ENCODE measurements around the gene TRPV4. TPM values are rescaled to one million over a fixed set of nuclear protein-coding genes. Genes with fewer than 3 reads are reported as not detected.

Gene TRPV4
- total and polyA plus RNA-seq, 4 donors = 1.9 to 6.5 (median 2.2) TPM

DNA sequence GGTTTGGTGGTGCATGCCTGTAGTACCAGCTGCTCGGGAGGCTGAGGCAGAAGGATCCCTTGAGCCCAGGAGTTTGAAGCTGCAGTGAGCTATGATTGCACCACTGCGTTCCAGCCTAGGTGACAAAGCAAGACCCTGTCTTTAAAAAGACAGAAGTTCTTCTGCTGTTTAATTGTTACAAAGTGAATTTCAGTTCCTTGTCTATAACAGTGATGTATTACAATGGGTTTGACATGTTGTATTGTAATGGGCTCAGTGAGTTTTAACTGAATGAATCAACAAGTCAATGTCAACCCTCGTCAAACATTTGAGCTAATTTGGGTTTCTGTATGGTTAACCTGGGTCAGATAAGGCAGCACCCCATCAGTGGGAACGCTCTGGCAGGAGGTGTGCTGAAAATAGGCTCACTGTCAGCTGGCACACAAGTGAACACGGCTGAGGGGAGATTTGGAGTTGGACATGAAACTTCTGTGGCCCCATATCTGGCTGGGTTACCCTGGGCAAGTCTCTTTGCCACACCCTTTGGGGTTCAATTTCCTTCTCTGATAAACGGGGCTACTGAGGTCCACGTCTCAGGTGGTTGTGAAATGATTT lies 14.0 kb upstream of the TRPV4 start:
- peak overlapping the region in 1 of 2 donors; percentile 31 for H3K27ac ChIP-seq (ENCODE audit: low read depth in 1 of 2, low read length in 1 of 2)

DNA sequence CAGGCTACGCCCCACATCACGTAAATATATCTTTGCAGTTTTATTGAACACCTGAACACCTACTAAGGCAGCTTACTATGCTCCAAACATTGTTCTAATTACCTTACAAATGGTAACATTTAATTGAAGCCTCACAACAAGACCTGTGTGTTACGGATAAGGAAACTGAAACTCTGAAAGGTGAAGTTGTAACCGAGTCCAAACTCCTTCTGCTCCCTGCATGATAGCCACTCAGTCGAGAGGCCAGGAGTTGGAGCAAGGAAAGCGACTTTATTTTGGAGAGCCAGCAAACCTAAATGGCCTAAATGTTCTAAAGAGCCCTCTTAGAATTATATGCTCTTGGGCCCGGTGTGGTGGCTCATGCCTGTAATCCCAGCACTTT lies 12.6 kb upstream of the TRPV4 start:
- TF ChIP-seq, protein P1, sequence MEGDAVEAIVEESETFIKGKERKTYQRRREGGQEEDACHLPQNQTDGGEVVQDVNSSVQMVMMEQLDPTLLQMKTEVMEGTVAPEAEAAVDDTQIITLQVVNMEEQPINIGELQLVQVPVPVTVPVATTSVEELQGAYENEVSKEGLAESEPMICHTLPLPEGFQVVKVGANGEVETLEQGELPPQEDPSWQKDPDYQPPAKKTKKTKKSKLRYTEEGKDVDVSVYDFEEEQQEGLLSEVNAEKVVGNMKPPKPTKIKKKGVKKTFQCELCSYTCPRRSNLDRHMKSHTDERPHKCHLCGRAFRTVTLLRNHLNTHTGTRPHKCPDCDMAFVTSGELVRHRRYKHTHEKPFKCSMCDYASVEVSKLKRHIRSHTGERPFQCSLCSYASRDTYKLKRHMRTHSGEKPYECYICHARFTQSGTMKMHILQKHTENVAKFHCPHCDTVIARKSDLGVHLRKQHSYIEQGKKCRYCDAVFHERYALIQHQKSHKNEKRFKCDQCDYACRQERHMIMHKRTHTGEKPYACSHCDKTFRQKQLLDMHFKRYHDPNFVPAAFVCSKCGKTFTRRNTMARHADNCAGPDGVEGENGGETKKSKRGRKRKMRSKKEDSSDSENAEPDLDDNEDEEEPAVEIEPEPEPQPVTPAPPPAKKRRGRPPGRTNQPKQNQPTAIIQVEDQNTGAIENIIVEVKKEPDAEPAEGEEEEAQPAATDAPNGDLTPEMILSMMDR (IDR thresholded peaks at IDR 0.05; ENCODE audit: control extremely low read depth, extremely low read depth) = no peak
- 80 to 82% methylated on average over 7 of the region's 7 CpGs for WGBS, 2 donors
- Histone ChIP-seq H3K27ac (ENCODE audit: low read depth in 1 of 2, low read length in 1 of 2) (no peak overlapping the region), H3K36me3 (ENCODE audit: control insufficient read depth in 4 of 4, insufficient read depth in 4 of 4, low read length in 4 of 4) (no peaks in the 10 kb centered on the region), H3K9ac (ENCODE audit: insufficient read depth in 1 of 2, low read length in 2 of 2) (no peak overlapping the region), H3K4me3 (no peak overlapping the region), H3K9me3 (ENCODE audit: control insufficient read depth in 4 of 4, insufficient read depth in 3 of 4, low read length in 3 of 4) (no peaks in the 10 kb centered on the region), H3K4me1 (ENCODE audit: control insufficient read depth in 5 of 5, insufficient read depth in 5 of 5, low read length in 5 of 5) (peaks cover 0 to 2% (median 0%) of the 10 kb centered on the region in 5 donors), H3K27me3 (ENCODE audit: control insufficient read depth in 3 of 3, insufficient read depth in 3 of 3, low read length in 2 of 3) (no peaks in the 10 kb centered on the region)
- ATAC-seq (ENCODE audit: insufficient read depth, low FRiP score) (no peak), DNase-seq (no peak)

More for the DNA sequence above, 14.0 kb upstream of the TRPV4 start:
- 34 to 42% methylated on average over 7 of the region's 7 CpGs for WGBS, 2 donors
- TF ChIP-seq, protein P1 (IDR thresholded peaks at IDR 0.05; ENCODE audit: control extremely low read depth, extremely low read depth) = no peak
- Histone ChIP-seq H3K9me3 (ENCODE audit: control insufficient read depth in 4 of 4, insufficient read depth in 3 of 4, low read length in 3 of 4) (no peaks in the 10 kb centered on the region), H3K36me3 (ENCODE audit: control insufficient read depth in 4 of 4, insufficient read depth in 4 of 4, low read length in 4 of 4) (peaks cover 0 to 4% (median 0%) of the 10 kb centered on the region in 4 donors), H3K4me1 (ENCODE audit: control insufficient read depth in 5 of 5, insufficient read depth in 5 of 5, low read length in 5 of 5) (peaks cover 0 to 2% (median 0%) of the 10 kb centered on the region in 5 donors), H3K9ac (ENCODE audit: insufficient read depth in 1 of 2, low read length in 2 of 2) (no peak overlapping the region), H3K4me3 (no peak overlapping the region), H3K27me3 (ENCODE audit: control insufficient read depth in 3 of 3, insufficient read depth in 3 of 3, low read length in 2 of 3) (no peaks in the 10 kb centered on the region)
- no peak for DNase-seq
- ATAC-seq (ENCODE audit: insufficient read depth, low FRiP score) = no peak

DNA sequence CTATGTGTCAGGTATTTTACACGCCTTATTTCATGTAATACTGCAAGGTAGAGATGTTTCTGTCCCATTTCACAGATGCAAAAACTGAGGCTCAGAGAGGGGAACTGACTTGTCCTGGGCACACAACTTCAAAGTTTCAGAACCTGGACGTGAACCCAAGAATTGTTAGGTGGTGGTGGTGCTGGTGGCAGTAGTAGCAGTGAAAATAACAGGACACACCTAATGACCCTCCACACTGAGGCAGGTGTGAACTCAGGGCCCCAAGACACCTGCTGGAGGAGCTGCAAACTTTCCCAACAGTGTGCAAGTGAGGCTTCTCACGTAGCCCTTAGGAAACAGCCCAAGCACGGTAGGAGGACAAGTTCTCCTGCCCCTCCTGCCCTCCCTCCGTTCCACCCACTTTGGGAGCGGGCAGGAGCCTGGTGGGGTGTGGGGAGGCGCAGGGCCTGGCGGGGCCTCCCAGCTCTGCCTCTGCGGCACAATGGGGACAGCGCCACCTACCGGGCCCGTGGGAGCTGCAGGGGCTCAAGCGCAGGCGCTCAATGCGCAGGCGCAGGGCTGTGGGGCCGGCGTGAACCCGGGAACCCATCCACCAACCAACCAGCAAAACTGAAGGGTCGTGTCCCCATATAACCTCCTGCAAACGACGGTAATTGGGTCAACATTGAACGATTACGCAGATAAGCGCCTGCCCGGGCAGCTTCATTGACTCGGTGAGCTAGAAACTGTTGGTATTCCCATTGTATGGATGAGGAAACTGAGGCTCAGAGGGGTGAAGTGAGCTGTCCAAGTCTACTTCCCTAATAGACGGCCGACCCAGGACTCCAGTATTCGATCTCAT lies 12.0 kb upstream of the TRPV4 start:
- no peaks in the 10 kb centered on the region for H3K27me3 ChIP-seq (ENCODE audit: control insufficient read depth in 3 of 3, insufficient read depth in 3 of 3, low read length in 2 of 3)
- ATAC-seq (ENCODE audit: insufficient read depth, low FRiP score) (peak; percentile 93), DNase-seq (peak; percentile 83 to 89 (median 83))
- H3K4me1 ChIP-seq (ENCODE audit: control insufficient read depth in 5 of 5, insufficient read depth in 5 of 5, low read length in 5 of 5) = peaks cover 0 to 2% (median 0%) of the 10 kb centered on the region in 5 donors
- WGBS, 2 donors = 11% methylated on average over 30 of the region's 30 CpGs
- H3K9me3 ChIP-seq (ENCODE audit: control insufficient read depth in 4 of 4, insufficient read depth in 3 of 4, low read length in 3 of 4) = no peaks in the 10 kb centered on the region
- H3K9ac ChIP-seq (ENCODE audit: insufficient read depth in 1 of 2, low read length in 2 of 2) = no peak overlapping the region
- H3K27ac ChIP-seq (ENCODE audit: low read depth in 1 of 2, low read length in 1 of 2) = no peak overlapping the region
- no peaks in the 10 kb centered on the region for H3K36me3 ChIP-seq (ENCODE audit: control insufficient read depth in 4 of 4, insufficient read depth in 4 of 4, low read length in 4 of 4)
- H3K4me3 ChIP-seq = no peak overlapping the region
- TF ChIP-seq, protein P1 (IDR thresholded peaks at IDR 0.05; ENCODE audit: control extremely low read depth, extremely low read depth) = peak; percentile 90

Measured in lung (tissue), 12 donors.